Kidney epithelial cell (primary cell): Measurements from ENCODE around the gene RCN1. TPM values are rescaled to one million over a fixed set of nuclear protein-coding genes. Genes with fewer than 3 reads are reported as not detected.

ENCODE experiments used
- DNase-seq: peaks from one replicate; pipeline ENCODE4 v3.0.0-alpha.2; 2010; ENCODE audit warnings: low read depth
- H3K27me3 ChIP-seq: 2 replicates; pipeline ENCODE4 v1.6.0; 2011; ENCODE audit warnings: low read length; ENCODE audit not compliant: control insufficient read depth, insufficient read depth
- H3K36me3 ChIP-seq: 2 replicates; pipeline ENCODE4 v1.5.1; 2011; ENCODE audit warnings: low read length; ENCODE audit not compliant: control insufficient read depth, insufficient read depth
- H3K4me3 ChIP-seq: 2 replicates; pipeline ENCODE4 v1.5.1; 2011; ENCODE audit warnings: low read depth, mild to moderate bottlenecking, control low read depth, low read length
- CTCF ChIP-seq: IDR thresholded peaks from 2 replicates; pipeline ENCODE4 v1.5.1; 2011; ENCODE audit warnings: mild to moderate bottlenecking, moderate library complexity, low read length, control low read depth, inconsistent platforms; ENCODE audit not compliant: insufficient read depth, poor library complexity, severe bottlenecking
- total RNA-seq: library from RNA; depleted of rRNA; stranded (reverse); fragments of >200 nt; gene quantifications from 2 replicates; pipeline ENCODE4 v1.2.3, GENCODE V29; 2015

The RCN1 gene
- total RNA-seq, 1 donor from 2014 or later, result 177 TPM

- H3K36me3 ChIP-seq, result peaks cover 3% of the 10 kb centered on the region
- TF ChIP-seq CTCF, result no peak
- no peaks in the 10 kb centered on the region for H3K27me3 ChIP-seq
- H3K4me3 ChIP-seq, result no peak overlapping the region
- DNase-seq, result no peak
Measured at GRCh38 chr11:32103941-32104340, 13.1 kb downstream of the RCN1 start.

GRCh38 chr11:32105871-32106560 lies 15.1 kb downstream of the RCN1 start:
- H3K27me3 ChIP-seq, result no peaks in the 10 kb centered on the region
- DNase-seq, result no peak
- no peak for TF ChIP-seq CTCF
- no peak overlapping the region for H3K4me3 ChIP-seq
- peaks cover 3% of the 10 kb centered on the region for H3K36me3 ChIP-seq

- DNase-seq, result no peak
- TF ChIP-seq CTCF, result no peak
- Histone ChIP-seq H3K36me3 (no peaks in the 10 kb centered on the region), H3K27me3 (no peaks in the 10 kb centered on the region), H3K4me3 (no peak overlapping the region)
Measured at GRCh38 chr11:32107647-32108046, 16.8 kb downstream of the RCN1 start.

GRCh38 chr11:32108576-32108975 lies 17.7 kb downstream of the RCN1 start:
- no peak for TF ChIP-seq CTCF
- Histone ChIP-seq H3K27me3 (no peaks in the 10 kb centered on the region), H3K4me3 (no peak overlapping the region), H3K36me3 (no peaks in the 10 kb centered on the region)
- DNase-seq, result no peak

GRCh38 chr11:32109138-32109537 lies 18.3 kb downstream of the RCN1 start:
- no peaks in the 10 kb centered on the region for H3K36me3 ChIP-seq
- no peak for DNase-seq
- TF ChIP-seq CTCF, result no peak

GRCh38 chr11:32109592-32109991 lies 18.7 kb downstream of the RCN1 start:
- no peak for DNase-seq
- H3K4me3 ChIP-seq, result no peak overlapping the region
- no peak for TF ChIP-seq CTCF
- no peaks in the 10 kb centered on the region for H3K36me3 ChIP-seq
- H3K27me3 ChIP-seq, result no peaks in the 10 kb centered on the region

More at GRCh38 chr11:32109138-32109537, 18.3 kb downstream of the RCN1 start:
- H3K27me3 ChIP-seq, result no peaks in the 10 kb centered on the region
- no peak overlapping the region for H3K4me3 ChIP-seq
